ENCODE measurements around the gene EIF4E2. TPM values are rescaled to one million over a fixed set of nuclear protein-coding genes. Genes with fewer than 3 reads are reported as not detected.

The EIF4E2 gene
- total and polyA plus RNA-seq, 2 of the 13 experiments (the other 11 are each of a cell fraction or from before 2014, with no cell fraction given), result 25.0 to 101 TPM

GRCh38 chr2:232562515-232563151 lies 12.1 kb downstream of the EIF4E2 start:
- H2AFZ ChIP-seq (ENCODE audit: low read length), result no peak overlapping the region
- no peaks in the 10 kb centered on the region for H4K20me1 ChIP-seq (ENCODE audit: insufficient read depth, low read length)
- intact Hi-C loops (cut with micrococcal nuclease; ENCODE audit: unreplicated experiment) (loop anchor here (5.0 kb wide), 1 partner anchor 1215 kb away; no protein-coding TSS in a partner anchor), in situ Hi-C loops (cut with HindIII; ENCODE audit: extremely low pct_ligation_motif_present, low pct_unique_long_range_greater_than_20kb) (no loop called here)
- H3K36me3 ChIP-seq (replicated peaks in 1 of 2; ENCODE audit: control insufficient read depth in 1 of 2, insufficient read depth in 2 of 2, low read length in 2 of 2), result peaks cover 25 to 71% of the 10 kb centered on the region in 2 experiments
- WGBS (ENCODE audit: low lambda C conversion rate), result 82% methylated on average over 7 of the region's 8 CpGs
- no peaks in the 10 kb centered on the region for H3K4me1 ChIP-seq (ENCODE audit: insufficient read depth, low read length)
- H3K4me2 ChIP-seq (ENCODE audit: low read depth, low read length), result no peak overlapping the region
- H3K27me3 ChIP-seq (ENCODE audit: control insufficient read depth in 1 of 2, insufficient read depth in 2 of 2, low read length in 2 of 2), result no peaks in the 10 kb centered on the region
- H3K4me3 ChIP-seq (replicated peaks in 1 of 3; ENCODE audit: insufficient read depth in 1 of 3, low read depth in 2 of 3, low read length in 3 of 3), result no peak overlapping the region
- no TSS peak for BruUV-seq (replicated peaks)
- no peak overlapping the region for H3K9ac ChIP-seq (ENCODE audit: insufficient read depth, low read depth, low read length)
- H3K27ac ChIP-seq (ENCODE audit: extremely low read length, insufficient read depth, low read length), result no peak overlapping the region
- ChIA-PET CTCF (ENCODE audit: low intra/inter-chr PET ratio, low total read pairs) (no interaction called here), POLR2A (interaction anchor here (2.3 kb wide), 1 partner anchor 12 kb away, joined by 10 read pairs; the partner anchor contains the start of genes EIF4E2 and TIGD1)
- ATAC-seq (peak; percentile 59), DNase-seq (ENCODE audit: low spot score) (no peak), FAIRE-seq (no peak)
- no peaks in the 10 kb centered on the region for H3K9me3 ChIP-seq (ENCODE audit: low read length)
- H3K79me2 ChIP-seq (ENCODE audit: insufficient read depth, low read length), result no peaks in the 10 kb centered on the region
- peak in 1 of 2 experiments; percentile 36; a peak in 2 of 4 replicates for TF ChIP-seq MAFK (conservative IDR thresholded peaks at IDR 0.05 in 1 of 2, IDR thresholded peaks at IDR 0.05 in 1 of 2; ENCODE audit: low read length in 2 of 2)
- no peak for TF ChIP-seq ZNF747 (CRISPR knock-in tag; IDR thresholded peaks at IDR 0.05; ENCODE audit: borderline replicate concordance)

DNA sequence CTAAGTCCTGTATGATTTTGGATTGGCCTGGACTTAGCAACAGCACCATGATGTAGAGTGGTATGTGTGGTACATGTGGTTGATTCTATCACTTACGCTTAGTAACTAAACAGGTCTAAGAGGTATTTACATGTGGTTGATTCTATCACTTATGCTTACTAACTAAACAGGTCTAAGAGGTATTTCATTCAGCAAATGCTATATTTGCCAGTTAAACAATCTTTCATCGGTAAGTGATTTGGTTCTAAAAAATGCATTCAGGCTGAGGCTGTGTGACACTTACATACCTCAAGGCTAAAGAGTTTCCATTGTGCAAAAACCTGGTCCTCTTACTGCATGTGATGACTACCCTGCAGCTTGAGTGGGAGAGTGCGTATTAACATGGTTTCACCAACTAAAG lies 13.1 kb downstream of the EIF4E2 start:
- ChIA-PET POLR2A (interaction anchor here (2.3 kb wide), 1 partner anchor 13 kb away, joined by 10 read pairs; the partner anchor contains the start of genes EIF4E2 and TIGD1), CTCF (ENCODE audit: low intra/inter-chr PET ratio, low total read pairs) (no interaction called here)
- Histone ChIP-seq H2AFZ (ENCODE audit: low read length) (no peak overlapping the region), H3K27ac (ENCODE audit: extremely low read length, insufficient read depth, low read length) (no peak overlapping the region), H3K9me3 (ENCODE audit: low read length) (no peaks in the 10 kb centered on the region), H3K4me1 (ENCODE audit: insufficient read depth, low read length) (no peaks in the 10 kb centered on the region), H3K4me3 (replicated peaks in 1 of 3; ENCODE audit: insufficient read depth in 1 of 3, low read depth in 2 of 3, low read length in 3 of 3) (no peak overlapping the region), H4K20me1 (ENCODE audit: insufficient read depth, low read length) (no peaks in the 10 kb centered on the region), H3K36me3 (replicated peaks in 1 of 2; ENCODE audit: control insufficient read depth in 1 of 2, insufficient read depth in 2 of 2, low read length in 2 of 2) (peaks cover 30 to 75% of the 10 kb centered on the region in 2 experiments), H3K27me3 (ENCODE audit: control insufficient read depth in 1 of 2, insufficient read depth in 2 of 2, low read length in 2 of 2) (no peaks in the 10 kb centered on the region), H3K9ac (ENCODE audit: insufficient read depth, low read depth, low read length) (no peak overlapping the region), H3K79me2 (ENCODE audit: insufficient read depth, low read length) (no peaks in the 10 kb centered on the region), H3K4me2 (ENCODE audit: low read depth, low read length) (no peak overlapping the region)
- 33% methylated on average over 3 of the region's 3 CpGs for WGBS (ENCODE audit: low lambda C conversion rate)
- BruUV-seq (replicated peaks), result no TSS peak
- no peak for ATAC-seq
- intact Hi-C loops (cut with micrococcal nuclease; ENCODE audit: unreplicated experiment) (loop anchor here (5.0 kb wide), 1 partner anchor 1216 kb away; no protein-coding TSS in a partner anchor), in situ Hi-C loops (cut with HindIII; ENCODE audit: extremely low pct_ligation_motif_present, low pct_unique_long_range_greater_than_20kb) (no loop called here)
- FAIRE-seq, result peak; percentile 4
- DNase-seq (ENCODE audit: low spot score), result no peak
- TF ChIP-seq ZNF512B (CRISPR knock-in tag; IDR thresholded peaks at IDR 0.05; ENCODE audit: borderline replicate concordance) (no peak), E2F2 (CRISPR knock-in tag; IDR thresholded peaks at IDR 0.05; ENCODE audit: borderline replicate concordance) (no peak), ZNF816 (CRISPR knock-in tag; IDR thresholded peaks at IDR 0.05; ENCODE audit: borderline replicate concordance) (no peak), PTBP1 (IDR thresholded peaks at IDR 0.05; ENCODE audit: low read depth, low read length, poor library complexity, severe bottlenecking) (no peak), ZNF569 (CRISPR knock-in tag; IDR thresholded peaks at IDR 0.05; ENCODE audit: borderline replicate concordance) (no peak), NFYC (CRISPR knock-in tag; IDR thresholded peaks at IDR 0.05) (no peak), ZNF550 (CRISPR knock-in tag; IDR thresholded peaks at IDR 0.05; ENCODE audit: borderline replicate concordance) (no peak), ZNF382 (CRISPR knock-in tag; IDR thresholded peaks at IDR 0.05; ENCODE audit: borderline replicate concordance) (no peak), PAWR (CRISPR knock-in tag; IDR thresholded peaks at IDR 0.05; ENCODE audit: borderline replicate concordance) (no peak), TOPORS (CRISPR knock-in tag; IDR thresholded peaks at IDR 0.05) (no peak), ZNF430 (CRISPR knock-in tag; IDR thresholded peaks at IDR 0.05) (no peak), GTF3A (CRISPR knock-in tag; conservative IDR thresholded peaks at IDR 0.05) (no peak)

All from HepG2 (cell line).